ENCODE measurements around the gene FBXO17.

The FBXO17 gene

DNA sequence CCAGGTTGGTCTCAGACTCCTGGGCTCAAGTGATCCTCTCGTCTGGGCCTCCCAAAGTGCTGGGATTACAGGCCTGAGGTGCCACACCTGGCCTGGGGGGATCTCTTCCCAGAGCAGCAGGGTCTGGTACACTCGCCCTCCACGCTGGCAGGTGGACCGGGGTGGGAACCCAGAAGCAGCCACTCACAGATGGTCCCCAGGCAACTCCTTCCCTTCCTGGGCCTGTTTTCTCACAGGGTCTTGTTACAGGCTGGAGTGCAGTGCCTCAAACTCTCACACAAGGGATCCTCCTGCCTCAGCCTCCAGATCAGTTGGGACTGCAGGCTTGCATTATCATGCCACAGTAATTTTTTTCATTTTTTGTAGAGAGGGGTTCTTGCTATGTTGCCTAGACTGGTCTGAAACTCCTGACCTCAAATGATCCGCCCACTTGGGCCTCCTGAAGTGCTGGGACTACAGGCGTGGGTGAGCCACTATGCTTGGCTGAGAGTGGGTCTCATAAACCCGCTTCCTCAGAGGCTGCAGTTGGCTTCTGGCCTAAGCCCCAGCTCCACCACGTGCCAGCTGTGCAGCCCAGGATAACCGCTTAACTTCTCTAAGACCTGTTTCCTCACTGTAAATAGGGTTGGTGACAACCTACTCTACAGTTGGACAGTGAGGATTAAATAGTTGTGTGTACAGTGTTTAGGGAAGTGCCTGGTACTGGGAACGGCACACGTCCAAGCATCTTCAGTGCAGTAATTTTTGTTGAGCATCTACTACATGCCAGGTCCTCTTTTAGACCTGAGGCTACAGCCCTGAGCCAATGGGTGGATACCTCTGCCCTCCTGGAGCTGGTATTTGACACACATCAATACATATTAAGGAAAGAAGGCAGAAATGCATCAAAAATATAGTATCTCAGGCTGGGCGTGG lies 62.7 kb downstream of the FBXO17 start:
- DNase-seq: no peak

DNA sequence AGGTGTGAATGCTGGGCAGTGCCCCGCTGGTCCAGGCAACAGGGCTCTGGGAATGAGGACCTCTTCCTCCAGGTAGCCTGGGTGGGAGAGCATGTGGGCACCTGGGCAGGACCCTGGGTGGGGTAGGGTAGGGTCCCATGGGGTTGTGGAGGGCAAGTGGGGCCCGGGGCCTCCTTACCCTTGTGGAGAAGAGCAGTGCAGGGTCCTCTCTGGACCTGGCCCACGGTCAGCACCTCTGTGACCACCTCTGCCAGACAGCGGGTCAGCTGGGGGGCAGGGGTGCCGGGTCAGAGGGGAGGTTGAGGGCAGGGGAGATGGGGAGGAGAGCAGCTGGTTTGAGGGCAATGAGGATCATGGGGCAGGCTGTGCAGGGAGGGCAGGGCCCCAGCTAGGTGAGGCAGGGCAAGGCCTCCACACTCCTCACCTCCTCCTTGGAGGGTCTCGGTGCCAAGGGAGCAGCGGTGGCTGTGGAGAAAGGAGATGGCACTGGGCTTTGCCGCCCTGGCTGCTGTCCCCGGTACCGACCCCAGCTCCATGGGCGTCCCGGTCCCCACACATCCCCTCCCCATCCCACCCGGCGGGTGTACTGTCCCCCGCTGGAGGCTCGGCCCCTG lies 64.0 kb downstream of the FBXO17 start:
- no peak for DNase-seq

- no peak for DNase-seq
Observed at GRCh38 chr19:38910488-38910887, 65.1 kb downstream of the FBXO17 start.

DNA sequence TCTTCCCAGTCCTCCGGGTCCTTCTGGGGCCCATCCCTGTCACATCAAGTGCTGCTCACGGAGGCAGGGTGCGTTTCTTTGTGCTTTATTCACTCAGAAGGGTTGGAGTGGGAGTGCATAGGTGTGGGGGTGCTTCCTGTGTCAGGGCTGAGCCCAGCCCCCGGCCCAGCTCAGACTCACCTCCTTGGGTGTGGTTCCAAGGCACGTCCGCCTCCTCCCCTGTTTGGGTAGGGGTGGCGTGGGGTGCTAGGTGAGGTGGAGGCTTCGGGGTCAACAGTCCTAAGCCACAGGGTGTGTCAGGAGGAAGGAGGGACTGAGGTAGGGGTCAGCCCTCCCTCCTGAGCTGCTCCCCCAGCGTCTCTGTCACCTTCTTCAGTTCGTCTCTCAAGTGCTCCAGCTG lies 66.6 kb downstream of the FBXO17 start:
- no peak for DNase-seq

DNA sequence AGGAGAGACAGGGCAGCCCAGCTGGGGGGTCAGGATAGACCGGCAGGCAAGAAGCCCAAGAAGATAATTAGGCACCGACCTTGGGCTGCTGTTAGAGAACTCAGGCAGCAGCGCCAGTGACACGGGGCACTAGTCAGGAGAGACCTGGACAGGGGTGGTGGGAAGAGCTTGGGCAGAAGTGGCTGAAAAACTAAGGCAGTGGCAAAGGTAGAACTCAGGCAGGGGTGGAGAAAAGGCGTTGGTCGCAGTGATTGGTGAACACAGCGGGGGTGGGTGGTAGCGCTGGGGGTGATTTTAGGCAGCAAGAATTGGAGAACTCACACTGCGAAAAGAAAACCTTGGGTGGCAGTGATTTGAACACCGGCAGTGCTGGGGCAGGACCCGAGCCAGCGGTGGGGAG lies 67.9 kb downstream of the FBXO17 start:
- DNase-seq: no peak

- DNase-seq: no peak
Observed at GRCh38 chr19:38907227-38907626, 68.3 kb downstream of the FBXO17 start.

GRCh38 chr19:38905620-38906019 lies 69.9 kb downstream of the FBXO17 start:
- DNase-seq: no peak

GRCh38 chr19:38904581-38905539 lies 70.7 kb downstream of the FBXO17 start:
- no peak for DNase-seq

- DNase-seq: no peak
Observed at GRCh38 chr19:38901683-38902082, 73.9 kb downstream of the FBXO17 start.

GRCh38 chr19:38900743-38901190 lies 74.8 kb downstream of the FBXO17 start:
- no peak for DNase-seq

DNA sequence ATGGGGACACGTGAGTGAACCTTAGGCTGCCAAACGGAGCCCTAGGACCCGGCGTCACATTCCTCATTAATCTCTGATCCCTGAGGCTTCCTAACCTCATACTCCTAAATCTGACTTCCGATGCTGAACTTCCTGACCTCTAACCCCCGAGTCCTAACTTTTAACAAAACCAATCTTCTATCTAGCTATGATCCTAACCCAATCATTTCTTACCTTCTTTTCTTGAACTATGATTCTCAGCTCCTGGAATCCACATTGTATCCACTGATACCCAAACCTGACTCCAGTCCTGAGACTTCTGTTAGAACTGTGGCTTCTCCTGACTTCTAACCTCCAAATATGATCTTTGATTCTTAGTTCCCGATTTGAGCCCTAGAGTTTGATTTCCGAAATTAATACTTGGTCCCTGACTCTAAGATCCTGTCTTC lies 75.3 kb downstream of the FBXO17 start:
- DNase-seq: peak; percentile 56

- peak; percentile 100 for DNase-seq
Observed at GRCh38 chr19:38899447-38900201, 75.9 kb downstream of the FBXO17 start, which contains the start of the genes NFKBIB and SIRT2. TSS of gene NFKBIB (plus strand) at chr19:38899969. CDS start at chr19:38900033, 64 bp downstream. TSS of gene SIRT2 (minus strand) at chr19:38899618. CDS start at chr19:38899521, 97 bp downstream.

- no peak for DNase-seq
Observed at GRCh38 chr19:38898788-38899446, 76.6 kb downstream of the FBXO17 start.

DNA sequence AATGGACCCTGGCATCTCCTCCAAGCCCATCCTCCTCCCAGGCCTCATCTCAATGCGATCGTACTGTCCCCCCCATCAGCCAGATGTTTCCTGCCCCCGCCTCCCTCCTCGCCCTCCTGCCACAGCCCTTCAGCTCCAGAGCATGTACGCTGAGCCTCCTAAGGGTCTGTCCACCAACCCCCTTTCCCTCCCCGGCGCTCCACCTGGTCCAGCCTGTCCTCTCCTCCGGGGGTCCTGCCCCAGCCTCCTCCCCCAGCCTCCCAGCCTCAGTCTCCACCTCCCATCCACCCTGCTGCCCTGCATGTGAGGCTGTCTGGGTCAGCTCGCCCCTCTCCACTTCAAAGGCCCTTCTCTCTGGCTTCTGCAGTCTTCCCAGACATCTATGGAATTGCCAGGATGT lies 80.6 kb downstream of the FBXO17 start:
- DNase-seq: no peak

DNA sequence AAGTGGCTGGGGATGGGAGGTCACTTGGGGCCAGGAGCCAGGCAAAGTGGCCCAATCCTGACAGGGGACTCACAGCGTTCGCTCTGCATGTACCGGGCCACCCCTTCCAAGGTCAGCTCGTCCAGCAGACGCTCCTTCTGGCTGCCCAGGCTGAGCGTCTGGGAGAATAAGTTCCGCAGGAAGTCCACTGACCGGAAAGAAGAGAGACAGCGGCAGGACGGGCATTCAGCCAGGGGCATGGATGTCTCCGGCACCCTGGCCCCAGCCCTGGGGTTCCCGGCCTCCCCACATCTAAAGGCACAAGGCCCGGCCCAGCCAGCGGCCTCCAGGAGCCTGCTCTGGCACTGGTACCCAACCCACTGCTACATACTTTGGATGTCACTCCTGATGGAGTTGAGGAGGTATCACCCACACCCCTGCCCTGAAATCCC lies 82.2 kb downstream of the FBXO17 start:
- no peak for DNase-seq

GRCh38 chr19:38892841-38893240 lies 82.7 kb downstream of the FBXO17 start:
- no peak for DNase-seq

GRCh38 chr19:38891771-38892170 lies 83.8 kb downstream of the FBXO17 start:
- no peak for DNase-seq
